HG03039 (cell line): Measurements from ENCODE around the gene LDLRAD4.

Experiments
- ATAC-seq: cut with Tn5 transposase; IDR thresholded peaks from one replicate; pipeline ENCODE4 v1.9.1; 2021; ENCODE audit warnings: mild to moderate bottlenecking, moderate library complexity; ENCODE audit not compliant: unreplicated experiment

The LDLRAD4 gene

GRCh38 chr18:13302457-13303225 is 84.1 kb downstream of the LDLRAD4 start:
- ATAC-seq, result no peak

DNA sequence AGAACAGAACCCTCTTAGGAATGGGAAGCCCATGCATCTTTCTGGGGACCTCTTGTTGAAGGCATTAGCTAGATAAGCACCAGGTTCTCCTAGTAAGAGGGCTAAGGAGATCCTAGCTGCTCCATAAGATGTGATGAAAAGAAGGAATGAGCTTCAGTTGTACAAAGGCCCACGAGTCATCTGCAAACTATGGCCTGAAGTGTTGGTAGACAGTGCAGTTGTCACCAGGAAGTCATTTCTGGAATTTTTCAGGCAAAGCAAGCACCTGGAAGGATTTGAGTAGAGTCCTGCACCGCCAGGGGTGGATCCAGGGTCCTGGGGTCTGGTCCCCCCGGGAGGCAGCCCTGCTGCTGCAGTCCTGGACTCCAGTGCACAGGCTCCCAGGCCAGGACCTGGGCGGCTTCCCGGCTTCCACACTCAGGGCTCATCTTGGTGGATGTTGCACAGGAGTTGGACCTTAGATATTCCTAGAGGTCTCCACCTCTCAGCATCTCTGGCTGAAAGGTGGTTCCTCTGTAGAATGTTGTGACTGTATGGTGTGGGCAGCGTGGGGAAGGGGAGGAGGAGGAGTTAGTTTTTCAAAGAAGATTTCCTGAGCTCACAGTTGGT is 85.3 kb downstream of the LDLRAD4 start:
- no peak for ATAC-seq

- no peak for ATAC-seq
These were observed 86.7 kb downstream of the LDLRAD4 start for GRCh38 chr18:13305301-13305700.

GRCh38 chr18:13306583-13306982 is 88.0 kb downstream of the LDLRAD4 start:
- ATAC-seq, result no peak

DNA sequence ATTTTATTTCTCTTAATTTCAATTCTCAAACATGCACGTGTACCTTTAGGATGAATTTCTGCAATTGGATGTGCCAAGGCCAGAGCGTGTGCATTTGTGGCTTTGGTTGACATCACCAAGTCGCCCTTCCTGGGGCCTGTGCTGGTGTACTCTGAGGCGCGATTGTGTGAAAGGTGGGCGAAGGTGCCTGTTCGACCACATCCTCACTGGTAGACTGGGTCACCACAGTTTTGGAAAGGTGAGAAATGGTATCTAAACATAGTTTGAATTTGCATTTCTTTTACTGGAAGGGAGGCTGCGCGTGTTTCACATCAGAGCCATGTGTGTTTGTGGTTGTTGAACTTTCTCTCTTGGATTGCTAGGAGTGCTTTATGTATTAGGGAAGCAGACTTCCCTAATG is 89.8 kb downstream of the LDLRAD4 start:
- no peak for ATAC-seq

- no peak for ATAC-seq
These were observed 90.6 kb downstream of the LDLRAD4 start for GRCh38 chr18:13309031-13309747.

GRCh38 chr18:13309748-13310670 is 91.4 kb downstream of the LDLRAD4 start:
- ATAC-seq, result no peak

- ATAC-seq, result no peak
These were observed 92.6 kb downstream of the LDLRAD4 start for GRCh38 chr18:13311193-13311592.

GRCh38 chr18:13312515-13312914 is 94.0 kb downstream of the LDLRAD4 start:
- ATAC-seq, result no peak

DNA sequence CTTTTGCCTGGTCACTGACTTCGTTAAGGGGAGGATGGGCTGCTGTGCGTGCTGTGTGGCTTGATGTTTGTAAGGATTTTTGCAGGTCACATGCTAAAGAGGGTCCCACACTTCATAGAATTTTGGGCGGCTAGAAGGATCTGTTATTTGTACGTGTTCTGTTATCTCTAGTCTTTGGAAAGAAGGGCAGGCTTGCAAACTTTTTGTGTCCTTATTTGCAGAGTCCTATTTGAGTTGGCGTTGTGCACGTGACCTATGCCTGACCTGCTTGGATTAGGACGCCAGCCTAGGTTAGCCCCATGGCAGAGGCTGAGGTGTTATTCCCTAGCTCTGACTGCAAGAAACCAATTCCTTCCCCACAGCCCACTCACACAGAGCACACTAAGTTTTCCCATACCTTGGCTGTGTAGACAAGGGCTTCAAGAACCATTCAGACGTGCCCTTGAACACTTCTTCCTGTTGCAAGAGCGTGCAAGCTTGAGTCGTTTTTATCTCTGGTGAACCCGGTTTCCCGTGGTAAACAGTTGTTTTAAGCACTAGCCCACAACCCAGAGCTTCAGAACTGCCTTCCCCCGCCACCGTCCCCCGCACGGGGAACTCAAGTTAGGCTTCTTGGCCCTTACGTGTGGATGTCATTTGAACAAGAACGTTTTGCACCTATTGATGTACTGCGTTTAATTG is 94.6 kb downstream of the LDLRAD4 start:
- no peak for ATAC-seq

DNA sequence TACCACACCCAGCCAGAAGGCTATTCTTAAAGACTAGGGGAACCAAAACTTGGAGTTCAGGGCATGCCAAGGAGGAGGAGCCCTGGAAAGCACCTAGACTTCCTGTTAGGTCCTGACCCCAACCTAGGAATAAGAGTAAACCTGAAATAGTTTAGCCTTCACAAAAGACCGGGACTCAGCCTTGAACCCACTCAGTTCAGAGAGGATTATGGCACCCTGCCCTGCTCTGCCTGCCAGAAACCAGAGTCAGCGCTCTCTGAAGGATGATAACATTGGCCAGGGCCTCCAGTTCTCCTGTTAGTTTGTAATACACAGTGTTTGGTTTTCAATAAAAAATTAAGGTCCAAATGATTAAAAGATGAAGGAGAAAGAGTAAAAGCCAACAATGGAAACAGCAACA is 96.4 kb downstream of the LDLRAD4 start:
- ATAC-seq, result no peak

GRCh38 chr18:13316063-13316462 is 97.5 kb downstream of the LDLRAD4 start:
- no peak for ATAC-seq

GRCh38 chr18:13317801-13318200 is 99.2 kb downstream of the LDLRAD4 start:
- ATAC-seq, result no peak

DNA sequence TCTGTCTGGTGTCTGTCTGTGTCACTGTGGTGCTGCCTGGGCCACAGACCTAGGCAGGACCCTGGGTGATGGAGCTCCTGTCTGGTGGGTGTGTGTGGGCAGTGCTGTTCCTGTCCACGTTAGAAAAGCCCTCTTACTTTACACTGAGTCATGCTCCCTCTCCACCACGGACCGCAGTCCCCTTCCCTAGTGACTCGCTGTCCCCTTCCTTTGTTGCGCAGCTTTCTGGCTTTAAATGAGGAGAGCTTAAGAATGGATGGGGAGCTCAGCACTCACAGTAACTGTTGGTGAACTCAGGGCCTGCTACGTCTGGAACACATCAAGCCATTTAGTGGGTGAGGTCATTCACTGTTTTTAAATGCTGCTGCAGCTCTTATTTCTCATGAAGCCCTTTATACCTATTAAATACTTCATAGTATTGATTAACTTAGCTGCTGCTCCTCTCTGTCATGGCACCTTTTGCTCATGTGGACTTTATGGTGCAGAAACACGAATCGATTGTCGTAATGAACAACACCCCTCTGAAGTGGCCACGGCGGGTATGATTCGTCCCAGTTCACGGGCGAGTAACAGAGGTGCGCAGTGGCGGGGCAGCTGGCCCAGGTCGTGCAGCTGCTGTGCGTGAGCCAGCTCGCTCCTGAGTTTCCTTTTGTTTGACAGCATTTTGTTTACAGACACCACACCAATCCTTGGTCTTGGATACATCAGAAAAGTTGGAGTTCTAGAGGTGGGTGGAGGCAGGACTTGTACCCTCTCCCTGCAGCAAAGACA is 100.4 kb downstream of the LDLRAD4 start:
- ATAC-seq, result no peak

- no peak for ATAC-seq
These were observed 101.1 kb downstream of the LDLRAD4 start for GRCh38 chr18:13319629-13320028.

GRCh38 chr18:13320096-13320495 is 101.5 kb downstream of the LDLRAD4 start:
- no peak for ATAC-seq

- ATAC-seq, result no peak
These were observed 102.4 kb downstream of the LDLRAD4 start for GRCh38 chr18:13320891-13321425.

DNA sequence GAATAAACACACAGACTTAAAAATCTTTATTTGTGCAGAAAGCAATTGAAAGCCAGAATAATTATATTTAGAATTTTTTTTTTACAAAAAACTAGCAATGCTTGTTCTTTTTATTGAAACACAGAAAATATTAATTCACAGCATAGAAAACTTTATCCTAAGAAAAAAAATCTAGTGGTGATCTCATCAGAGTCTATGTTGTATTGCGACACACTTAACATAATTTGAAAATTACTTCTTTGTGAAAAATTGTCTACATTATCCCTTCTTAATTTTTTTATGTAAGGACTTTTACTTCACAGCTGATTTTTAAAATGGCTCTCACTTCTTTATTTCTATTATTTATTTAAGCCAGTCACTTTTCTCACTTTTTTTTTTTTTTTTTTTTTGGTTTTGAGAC is 103.4 kb downstream of the LDLRAD4 start:
- ATAC-seq, result no peak

GRCh38 chr18:13323186-13323585 is 104.6 kb downstream of the LDLRAD4 start:
- no peak for ATAC-seq
